Globus pallidus (tissue), 1 donor: ENCODE results near the gene GCNT3.
"Not testable (repeated sequence)": the region's sequence is repeated elsewhere in the genome, so short reads cannot be mapped to it uniquely, and the experiment has no call there.

Experiments
- DNase-seq: peaks from one replicate; pipeline ENCODE4 v3.0.0-alpha.2; 2015; ENCODE audit warnings: low spot score

The GCNT3 gene

DNA sequence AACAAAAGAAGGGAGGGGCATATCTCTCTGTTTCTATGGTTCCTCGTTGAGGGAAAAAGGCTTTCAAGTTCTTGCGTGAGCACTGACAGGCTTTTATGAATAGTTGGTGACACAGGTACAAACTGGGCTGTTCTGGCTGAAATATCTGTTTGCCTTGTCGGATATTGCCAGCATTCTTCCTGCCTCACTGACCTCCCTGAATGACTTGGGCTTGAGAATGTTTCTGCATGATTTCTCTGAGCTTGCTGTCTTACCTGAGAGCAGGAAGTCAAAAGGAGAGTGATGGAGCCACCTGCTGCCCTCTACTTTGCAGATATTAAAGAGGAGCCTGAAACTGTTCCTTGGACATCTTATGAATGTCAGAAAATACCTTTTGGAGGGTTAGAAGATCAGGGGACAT, 4.8 kb downstream of the GCNT3 start:
- DNase-seq: no peak

GRCh38 chr15:59618406-59618805, 6.8 kb downstream of the GCNT3 start:
- no peak for DNase-seq

GRCh38 chr15:59622289-59622688, 10.7 kb downstream of the GCNT3 start:
- DNase-seq: no peak

GRCh38 chr15:59632714-59633113, 21.1 kb downstream of the GCNT3 start:
- DNase-seq: no peak

- no peak for DNase-seq
These were observed 24.6 kb downstream of the GCNT3 start for GRCh38 chr15:59636184-59636583.

DNA sequence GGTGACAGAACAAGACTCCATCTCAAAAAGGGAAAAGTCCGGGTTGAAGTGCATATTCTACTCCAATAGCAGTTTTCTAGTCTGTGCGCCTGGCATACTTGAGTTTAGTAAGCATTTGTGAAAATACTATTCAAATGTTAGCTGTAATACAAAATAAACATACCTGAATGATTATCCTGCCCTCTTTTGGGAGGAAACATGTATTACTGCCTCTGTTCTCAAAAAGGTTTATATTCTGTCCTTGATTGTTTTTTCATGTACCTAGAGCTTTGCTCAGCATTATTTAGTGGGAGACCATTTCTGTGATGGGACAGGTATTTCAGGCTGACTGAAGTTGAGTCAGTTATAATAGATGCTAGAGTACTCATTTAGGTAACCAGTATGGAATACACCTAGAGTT, 25.9 kb downstream of the GCNT3 start:
- DNase-seq: not testable (repeated sequence)

- DNase-seq: no peak
These were observed 30.8 kb downstream of the GCNT3 start for GRCh38 chr15:59642351-59642750.

GRCh38 chr15:59644756-59645155, 33.2 kb downstream of the GCNT3 start:
- DNase-seq: no peak

GRCh38 chr15:59645812-59646211, 34.2 kb downstream of the GCNT3 start:
- DNase-seq: not testable (repeated sequence)

DNA sequence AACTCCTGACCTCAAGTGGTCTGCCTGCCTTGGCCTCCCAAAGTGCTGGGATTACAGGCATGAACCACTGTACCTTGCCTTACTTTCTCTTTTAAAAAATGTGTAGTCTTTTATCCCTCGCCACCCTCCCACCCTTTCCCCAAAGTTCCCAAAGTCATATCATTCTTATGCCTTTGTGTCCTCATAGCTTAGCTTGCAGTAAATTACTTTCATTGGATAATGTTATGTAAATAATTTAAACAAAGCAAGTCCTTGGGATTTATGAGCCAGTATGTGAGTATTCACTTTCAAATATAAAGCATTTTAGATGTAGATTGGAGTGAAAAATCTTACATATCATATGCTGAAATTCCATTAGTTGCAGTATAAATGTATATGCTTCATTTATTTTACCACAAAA, 34.7 kb downstream of the GCNT3 start:
- no peak for DNase-seq

GRCh38 chr15:59647085-59647484, 35.5 kb downstream of the GCNT3 start:
- DNase-seq: no peak

DNA sequence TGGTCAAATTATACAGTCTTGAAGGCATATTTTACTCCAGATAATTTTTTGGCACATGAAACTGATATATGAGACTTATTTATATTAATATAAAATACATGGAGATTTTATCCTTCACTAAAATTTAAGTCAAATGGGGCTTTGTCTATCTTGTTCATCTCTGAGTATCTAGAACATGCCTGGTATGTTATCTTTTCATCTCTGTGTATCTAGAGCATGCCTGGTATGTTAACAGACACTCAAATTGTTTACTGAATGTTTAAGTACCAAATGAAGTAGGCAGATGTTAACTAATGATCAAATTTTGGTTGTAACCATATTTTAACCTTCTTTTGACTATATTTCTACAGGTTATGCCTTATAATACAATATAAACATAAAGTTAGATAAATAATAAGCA, 38.0 kb downstream of the GCNT3 start:
- no peak for DNase-seq

- DNase-seq: no peak
These were observed 42.5 kb downstream of the GCNT3 start for GRCh38 chr15:59654046-59654445.

DNA sequence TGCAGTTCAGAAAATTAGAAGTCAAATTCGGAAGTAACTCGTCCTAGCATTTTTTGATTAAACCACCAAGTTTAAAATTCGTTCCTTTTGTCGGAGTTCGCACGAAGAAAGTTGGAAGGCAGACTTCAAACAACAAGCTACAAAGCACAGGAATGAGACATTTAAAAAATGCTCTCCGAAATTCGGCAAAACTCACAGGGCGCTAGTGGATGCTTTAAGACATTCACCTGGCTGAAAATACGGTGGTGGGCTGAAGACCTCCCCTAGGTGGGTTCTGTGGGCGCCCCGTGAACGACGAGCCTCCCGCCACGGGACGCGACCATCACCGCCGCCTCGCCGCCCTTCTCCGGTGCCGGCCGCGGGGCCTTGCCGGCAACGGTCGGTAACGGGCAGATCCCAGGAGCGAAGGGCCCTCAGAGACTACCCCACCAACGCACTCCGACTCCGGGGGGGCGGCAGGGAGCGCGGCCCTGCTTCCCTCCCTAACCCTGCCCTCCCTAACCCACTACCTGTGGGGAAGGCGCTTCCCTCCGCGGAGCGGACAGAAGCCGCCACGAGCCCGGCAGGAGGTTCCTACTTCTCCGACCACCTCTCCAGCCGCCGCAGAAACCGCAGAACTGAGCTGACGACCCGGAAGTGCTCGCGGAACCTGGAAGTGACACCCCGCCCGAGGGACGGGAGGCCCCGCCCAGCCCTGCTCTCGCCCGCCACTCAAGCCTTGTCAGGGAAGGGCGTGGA, 45.5 kb downstream of the GCNT3 start, which contains the start of gene GTF2A2:
TSS of gene GTF2A2 (minus strand) at position 619 of the 738 bp plus-strand sequence. CDS start 5,238 bp downstream, outside the sequence.
- peak; percentile 94 for DNase-seq

GRCh38 chr15:59657635-59658125, 46.1 kb downstream of the GCNT3 start:
- no peak for DNase-seq

DNA sequence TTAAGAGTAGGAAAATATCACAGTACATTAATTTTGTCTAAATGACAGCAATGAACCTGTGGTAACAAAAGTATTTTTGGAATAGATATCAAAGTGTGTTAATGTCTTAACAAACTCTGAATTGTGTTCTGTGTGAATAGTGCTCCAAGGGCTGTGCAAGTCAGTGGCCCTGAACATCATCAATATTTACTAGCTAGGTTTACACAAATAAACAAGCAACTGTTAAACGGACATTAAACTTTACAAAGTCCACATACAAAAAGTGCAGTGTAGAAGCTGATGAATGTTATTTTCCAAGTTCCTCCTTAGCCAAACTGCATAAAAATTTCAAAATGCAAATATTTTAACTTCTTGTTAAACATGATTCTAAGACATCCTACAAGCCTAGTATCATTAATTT, 47.8 kb downstream of the GCNT3 start:
- no peak for DNase-seq

DNA sequence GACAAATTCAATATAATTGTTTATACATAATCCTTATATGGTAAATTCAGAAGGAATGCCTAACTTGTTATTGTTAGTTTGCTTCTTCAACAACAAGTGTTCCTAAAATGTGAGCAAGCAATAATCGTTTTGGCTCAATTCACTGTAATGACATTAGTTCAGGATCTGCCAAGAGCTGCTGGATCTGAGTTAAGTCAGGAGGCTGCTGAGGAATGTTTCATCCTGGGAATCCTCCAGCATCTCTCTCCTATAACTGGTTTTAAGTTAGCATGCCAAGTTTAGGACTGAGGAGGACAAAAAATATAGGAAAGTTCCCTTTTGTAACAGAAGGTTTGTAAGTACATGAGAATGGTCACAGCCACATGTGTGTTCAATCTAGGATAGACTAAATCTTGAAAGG, 50.7 kb downstream of the GCNT3 start:
- DNase-seq: no peak

DNA sequence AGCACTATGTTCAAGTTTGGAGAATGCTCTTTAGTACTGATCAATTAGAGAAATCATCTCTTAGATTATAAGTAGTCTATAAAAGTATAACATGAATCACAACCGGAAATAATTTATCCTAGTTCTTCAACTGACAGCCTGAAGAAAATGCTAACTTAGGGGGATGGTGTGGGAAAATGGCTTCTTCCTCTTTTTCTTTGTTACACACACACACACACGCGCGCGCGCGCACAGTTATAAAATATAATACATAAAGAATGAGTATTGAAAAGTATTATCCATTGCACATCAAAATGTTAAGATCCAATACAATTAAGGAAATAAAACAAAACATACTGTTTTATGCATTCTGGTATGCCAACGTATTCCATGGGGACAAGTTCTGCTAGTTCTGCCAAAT, 57.0 kb downstream of the GCNT3 start:
- DNase-seq: no peak
